Measurements from ENCODE around the gene SETD6.
"Not testable (repeated sequence)": the region's sequence is repeated elsewhere in the genome, so short reads cannot be mapped to it uniquely, and the experiment has no call there.

Gene SETD6

GRCh38 chr16:58548378-58548777, 33.1 kb downstream of the SETD6 start:
- DNase-seq = no peak

GRCh38 chr16:58551496-58551895, 36.2 kb downstream of the SETD6 start:
- no peak for DNase-seq

- DNase-seq = no peak
Measured at GRCh38 chr16:58556678-58557077, 41.4 kb downstream of the SETD6 start.

GRCh38 chr16:58563235-58563634, 47.9 kb downstream of the SETD6 start:
- DNase-seq = no peak

- no peak for DNase-seq
Measured at GRCh38 chr16:58563775-58564174, 48.5 kb downstream of the SETD6 start.

GRCh38 chr16:58565697-58566096, 50.4 kb downstream of the SETD6 start:
- DNase-seq = not testable (repeated sequence)
